Measurements from ENCODE around the gene PTP4A1.
"Not testable (repeated sequence)": the region's sequence is repeated elsewhere in the genome, so short reads cannot be mapped to it uniquely, and the experiment has no call there.

Gene PTP4A1

GRCh38 chr6:63584566-63584965 is 12.3 kb downstream of the PTP4A1 start:
- no peak for DNase-seq

DNA sequence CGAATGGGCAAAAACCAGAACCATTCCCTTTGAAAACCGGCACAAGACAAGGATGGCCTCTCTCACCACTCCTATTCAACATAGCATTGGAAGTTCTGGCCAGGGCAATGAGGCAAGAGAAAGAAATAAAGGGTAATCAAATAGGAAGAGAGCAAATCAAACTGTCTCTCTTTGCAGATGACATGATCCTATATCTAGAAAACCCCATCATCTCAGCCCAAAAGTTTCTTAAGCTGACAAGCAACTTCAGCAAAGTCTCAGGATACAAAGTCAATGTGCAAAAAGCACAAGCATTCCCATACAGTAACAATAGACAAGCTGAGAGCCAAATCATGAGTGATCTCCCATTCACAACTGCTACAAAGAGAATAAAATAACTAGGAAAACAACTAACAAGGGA is 13.4 kb downstream of the PTP4A1 start:
- DNase-seq, result not testable (repeated sequence)

GRCh38 chr6:63589952-63590411 is 17.7 kb downstream of the PTP4A1 start:
- DNase-seq, result no peak

DNA sequence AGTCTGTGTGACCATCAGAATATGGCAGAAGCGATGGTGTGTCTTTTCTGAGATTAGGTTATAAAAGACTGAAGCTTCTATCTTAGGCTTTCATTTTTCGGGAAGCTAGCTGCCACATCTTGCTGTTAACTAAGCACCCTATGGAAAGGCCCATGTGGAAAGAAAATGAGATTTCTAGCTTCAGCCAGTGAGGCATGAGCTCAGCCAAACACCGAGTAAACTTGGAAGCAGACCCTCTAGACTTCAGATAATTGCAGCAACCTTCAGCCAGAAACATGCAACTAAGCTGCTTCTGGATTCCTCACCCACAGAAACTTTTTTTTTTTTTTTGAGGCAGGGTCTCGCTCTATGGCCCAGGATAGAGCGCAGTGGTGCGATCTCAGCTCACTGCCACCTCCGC is 20.6 kb downstream of the PTP4A1 start:
- no peak for DNase-seq

GRCh38 chr6:63597141-63598048 is 25.1 kb downstream of the PTP4A1 start:
- peak; percentile 54 for DNase-seq

- DNase-seq, result peak; percentile 54
Observed at GRCh38 chr6:63598049-63599036, 26.1 kb downstream of the PTP4A1 start.

DNA sequence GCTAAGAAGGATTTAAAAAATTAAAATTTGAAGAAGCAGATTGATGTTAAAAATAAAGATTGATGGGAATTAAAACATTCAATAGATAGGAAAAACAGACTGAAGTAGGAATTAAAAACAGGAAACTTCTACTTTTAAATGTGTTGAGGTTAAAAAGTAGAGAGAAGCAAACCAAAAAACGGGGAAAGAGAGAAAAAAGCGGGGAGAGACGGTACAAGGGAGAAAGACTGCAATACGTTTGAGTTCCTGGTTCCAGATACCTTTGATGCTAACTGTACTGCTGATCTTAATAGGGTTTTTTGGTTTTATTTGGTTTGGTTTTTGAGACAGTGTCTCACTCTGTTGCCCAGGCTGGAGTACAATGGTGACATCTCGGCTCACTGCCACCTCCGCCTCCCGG is 27.0 kb downstream of the PTP4A1 start:
- no peak for DNase-seq

DNA sequence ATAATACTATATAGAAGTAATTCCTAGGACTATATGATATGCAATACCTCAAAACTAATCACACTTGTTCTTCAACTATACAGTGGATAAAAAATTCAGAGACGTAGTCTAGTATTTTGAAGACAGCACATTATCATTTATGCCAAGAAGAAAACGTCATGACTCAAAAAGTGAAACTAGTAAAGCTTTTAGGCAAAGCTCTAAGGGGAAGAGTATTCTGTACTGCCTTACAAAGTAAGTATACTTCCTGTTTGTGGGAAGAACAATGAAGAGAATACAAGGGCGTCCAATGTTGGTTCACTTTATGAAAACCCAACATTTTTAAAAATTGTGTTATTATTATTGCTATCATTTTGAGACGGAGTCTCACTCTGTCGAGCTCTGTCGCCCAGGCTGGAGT is 27.9 kb downstream of the PTP4A1 start:
- no peak for DNase-seq

- DNase-seq, result no peak
Observed at GRCh38 chr6:63609231-63609630, 37.0 kb downstream of the PTP4A1 start.

- DNase-seq, result no peak
Observed at GRCh38 chr6:63610944-63611343, 38.7 kb downstream of the PTP4A1 start.

GRCh38 chr6:63611560-63611959 is 39.3 kb downstream of the PTP4A1 start:
- no peak for DNase-seq

DNA sequence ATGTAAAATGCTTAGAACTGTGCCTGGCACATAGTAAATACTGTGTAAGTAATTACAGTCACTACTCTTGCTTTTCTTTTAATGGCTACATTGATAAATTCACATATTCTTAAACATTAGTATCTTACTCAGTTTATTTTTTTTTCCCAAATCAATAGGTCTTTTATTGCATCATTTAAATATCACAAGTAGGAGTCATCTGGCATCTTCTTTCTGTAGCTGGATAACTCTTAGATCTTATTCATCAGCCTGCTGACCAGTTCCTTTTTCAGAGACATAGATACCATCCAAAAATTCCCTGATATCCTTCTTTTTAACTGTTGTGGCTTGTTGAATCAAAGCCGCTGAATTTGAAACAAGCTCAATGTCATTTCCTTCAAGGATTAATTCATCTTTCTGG is 43.3 kb downstream of the PTP4A1 start:
- no peak for DNase-seq

Data from fibroblast of skin of right biceps (primary cell).